MCF 10A (cell line): ENCODE results near the gene CLDN5. TPM values are rescaled to one million over a fixed set of nuclear protein-coding genes. Genes with fewer than 3 reads are reported as not detected.

ENCODE experiments used
- BruUV-seq: library from RNA; stranded (reverse); fragments of 400-500 nt; replicated peaks from 2 replicates; lab custom pipeline; 2021; lab: Mats Ljungman, UMichigan
- CTCF ChIA-PET: fragments of 300-600 bp; sonication (Branson Sonifier 250); formaldehyde crosslinking; extraction: SDS; loops from one replicate; lab custom pipeline; 2021; ENCODE audit warnings: antibody characterized with exemption, inconsistent platforms; lab: Yijun Ruan, JAX
- POLR2A ChIA-PET: fragments of 300-600, 350-650 bp; sonication (Branson Sonifier 250); formaldehyde crosslinking; extraction: SDS; loops from one replicate; lab custom pipeline; 2020; ENCODE audit warnings: antibody characterized with exemption, inconsistent platforms; lab: Yijun Ruan, JAX
- DNase-seq: peaks from one replicate; pipeline ENCODE4 v3.0.0-alpha.2; 2018; ENCODE audit not compliant: unreplicated experiment
- H3K27ac Mint-ChIP-seq: one replicate; pipeline ENCODE4 v1.8.0; 2022; ENCODE audit warnings: mild to moderate bottlenecking, low read depth, mixed read lengths; ENCODE audit not compliant: unreplicated experiment
- H3K27me3 Mint-ChIP-seq: one replicate; pipeline ENCODE4 v1.8.0; 2022; ENCODE audit warnings: mixed read lengths; ENCODE audit not compliant: insufficient read depth, unreplicated experiment
- H3K36me3 Mint-ChIP-seq: one replicate; pipeline ENCODE4 v1.8.0; 2022; ENCODE audit warnings: mild to moderate bottlenecking, moderate library complexity, mixed read lengths; ENCODE audit not compliant: insufficient read depth, unreplicated experiment
- H3K4me1 Mint-ChIP-seq: one replicate; pipeline ENCODE4 v1.8.0; 2022; ENCODE audit warnings: mixed read lengths; ENCODE audit not compliant: insufficient read depth, unreplicated experiment
- H3K4me3 Mint-ChIP-seq: one replicate; pipeline ENCODE4 v1.8.0; 2022; ENCODE audit warnings: mild to moderate bottlenecking, moderate library complexity, mixed read lengths; ENCODE audit not compliant: unreplicated experiment
- H3K9me3 Mint-ChIP-seq: one replicate; pipeline ENCODE4 v1.8.0; 2022; ENCODE audit warnings: mixed read lengths; ENCODE audit not compliant: unreplicated experiment
- CTCF ChIP-seq: fragments of 200-600 bp; IDR thresholded peaks from one replicate; pipeline ENCODE4 v1.8.0; 2022; ENCODE audit warnings: antibody characterized with exemption, mild to moderate bottlenecking; ENCODE audit not compliant: unreplicated experiment
- intact Hi-C: fragments of 100-400 bp; cut with micrococcal nuclease; formaldehyde crosslinking; loops from 2 replicates; pipeline ENCODE4 v1.14.1; 2022
- total RNA-seq: library from RNA; stranded (reverse); gene quantifications from 2 replicates; pipeline ENCODE4 v1.2.3, GENCODE V29; 2022

The CLDN5 gene
- total RNA-seq, 1 experiment from 2014 or later = not detected

GRCh38 chr22:19501897-19502447 is 22.2 kb downstream of the CLDN5 start:
- CTCF ChIA-PET = interaction anchor here (0.6 to 1.5 kb wide), 3 partner anchors 59 to 159 kb away, joined by 3 to 4 read pairs (median 3); no protein-coding TSS in a partner anchor
- POLR2A ChIA-PET = no interaction called here
- intact Hi-C loops = no loop called here
- H3K4me1 Mint-ChIP-seq = peaks cover 6% of the 10 kb centered on the region
- no peaks in the 10 kb centered on the region for H3K9me3 Mint-ChIP-seq
- peaks cover 14% of the 10 kb centered on the region for H3K36me3 Mint-ChIP-seq
- no TSS peak for BruUV-seq
- H3K27ac Mint-ChIP-seq = no peak overlapping the region
- DNase-seq = no peak
- TF ChIP-seq CTCF = no peak
- H3K27me3 Mint-ChIP-seq = no peaks in the 10 kb centered on the region
- no peak overlapping the region for H3K4me3 Mint-ChIP-seq

- Mint-ChIP-seq H3K4me1 (peaks cover 6% of the 10 kb centered on the region), H3K4me3 (no peak overlapping the region), H3K36me3 (peaks cover 7% of the 10 kb centered on the region), H3K27ac (no peak overlapping the region), H3K27me3 (no peaks in the 10 kb centered on the region), H3K9me3 (no peaks in the 10 kb centered on the region)
- TF ChIP-seq CTCF = no peak
- POLR2A ChIA-PET = no interaction called here
- no peak for DNase-seq
- CTCF ChIA-PET = no interaction called here
- intact Hi-C loops = loop anchor here (5.0 kb wide), 1 partner anchor 217 kb away; no protein-coding TSS in a partner anchor
- BruUV-seq = no TSS peak
Measured at GRCh38 chr22:19499880-19500242, 24.3 kb downstream of the CLDN5 start.

GRCh38 chr22:19499236-19499879 is 24.9 kb downstream of the CLDN5 start:
- CTCF ChIA-PET = interaction anchor here (1.0 kb wide), 1 partner anchor 131 kb away, joined by 3 read pairs; no protein-coding TSS in a partner anchor
- POLR2A ChIA-PET = interaction anchor here (1.1 kb wide), 1 partner anchor 20 kb away, joined by 4 read pairs; the partner anchor contains the start of gene CDC45
- Mint-ChIP-seq H3K27ac (no peak overlapping the region), H3K27me3 (no peaks in the 10 kb centered on the region), H3K36me3 (peaks cover 7% of the 10 kb centered on the region), H3K9me3 (no peaks in the 10 kb centered on the region), H3K4me3 (no peak overlapping the region), H3K4me1 (peaks cover 6% of the 10 kb centered on the region)
- no peak for TF ChIP-seq CTCF
- BruUV-seq = no TSS peak
- intact Hi-C loops = loop anchor here (5.0 kb wide), 1 partner anchor 218 kb away; no protein-coding TSS in a partner anchor
- no peak for DNase-seq

- intact Hi-C loops = loop anchor here (5.0 kb wide), 1 partner anchor 218 kb away; no protein-coding TSS in a partner anchor
- peaks cover 7% of the 10 kb centered on the region for H3K36me3 Mint-ChIP-seq
- ChIA-PET CTCF (interaction anchor here (1.0 kb wide), 1 partner anchor 131 kb away, joined by 3 read pairs; no protein-coding TSS in a partner anchor), POLR2A (interaction anchor here (1.1 kb wide), 1 partner anchor 19 kb away, joined by 4 read pairs; the partner anchor contains the start of gene CDC45)
- H3K9me3 Mint-ChIP-seq = no peaks in the 10 kb centered on the region
- DNase-seq = no peak
- peaks cover 6% of the 10 kb centered on the region for H3K4me1 Mint-ChIP-seq
- BruUV-seq = no TSS peak
- no peak overlapping the region for H3K4me3 Mint-ChIP-seq
- no peaks in the 10 kb centered on the region for H3K27me3 Mint-ChIP-seq
- H3K27ac Mint-ChIP-seq = no peak overlapping the region
- no peak for TF ChIP-seq CTCF
Measured at GRCh38 chr22:19498866-19499190, 25.4 kb downstream of the CLDN5 start.
